GM12801 (cell line): ENCODE results near the gene ARHGAP28.

ENCODE experiments used
- TF ChIP-seq, protein P1 (sequence below): IDR thresholded peaks from one replicate; pipeline ENCODE4 v1.5.1; 2011; ENCODE audit warnings: control low read depth; ENCODE audit not compliant: insufficient read length; ENCODE audit errors: extremely low read depth

Gene ARHGAP28, protein sequence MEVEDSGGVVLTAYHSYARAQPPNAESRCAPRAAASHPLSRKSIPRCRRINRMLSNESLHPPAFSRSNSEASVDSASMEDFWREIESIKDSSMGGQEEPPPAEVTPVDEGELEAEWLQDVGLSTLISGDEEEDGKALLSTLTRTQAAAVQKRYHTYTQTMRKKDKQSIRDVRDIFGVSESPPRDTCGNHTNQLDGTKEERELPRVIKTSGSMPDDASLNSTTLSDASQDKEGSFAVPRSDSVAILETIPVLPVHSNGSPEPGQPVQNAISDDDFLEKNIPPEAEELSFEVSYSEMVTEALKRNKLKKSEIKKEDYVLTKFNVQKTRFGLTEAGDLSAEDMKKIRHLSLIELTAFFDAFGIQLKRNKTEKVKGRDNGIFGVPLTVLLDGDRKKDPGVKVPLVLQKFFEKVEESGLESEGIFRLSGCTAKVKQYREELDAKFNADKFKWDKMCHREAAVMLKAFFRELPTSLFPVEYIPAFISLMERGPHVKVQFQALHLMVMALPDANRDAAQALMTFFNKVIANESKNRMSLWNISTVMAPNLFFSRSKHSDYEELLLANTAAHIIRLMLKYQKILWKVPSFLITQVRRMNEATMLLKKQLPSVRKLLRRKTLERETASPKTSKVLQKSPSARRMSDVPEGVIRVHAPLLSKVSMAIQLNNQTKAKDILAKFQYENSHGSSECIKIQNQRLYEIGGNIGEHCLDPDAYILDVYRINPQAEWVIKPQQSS

DNA sequence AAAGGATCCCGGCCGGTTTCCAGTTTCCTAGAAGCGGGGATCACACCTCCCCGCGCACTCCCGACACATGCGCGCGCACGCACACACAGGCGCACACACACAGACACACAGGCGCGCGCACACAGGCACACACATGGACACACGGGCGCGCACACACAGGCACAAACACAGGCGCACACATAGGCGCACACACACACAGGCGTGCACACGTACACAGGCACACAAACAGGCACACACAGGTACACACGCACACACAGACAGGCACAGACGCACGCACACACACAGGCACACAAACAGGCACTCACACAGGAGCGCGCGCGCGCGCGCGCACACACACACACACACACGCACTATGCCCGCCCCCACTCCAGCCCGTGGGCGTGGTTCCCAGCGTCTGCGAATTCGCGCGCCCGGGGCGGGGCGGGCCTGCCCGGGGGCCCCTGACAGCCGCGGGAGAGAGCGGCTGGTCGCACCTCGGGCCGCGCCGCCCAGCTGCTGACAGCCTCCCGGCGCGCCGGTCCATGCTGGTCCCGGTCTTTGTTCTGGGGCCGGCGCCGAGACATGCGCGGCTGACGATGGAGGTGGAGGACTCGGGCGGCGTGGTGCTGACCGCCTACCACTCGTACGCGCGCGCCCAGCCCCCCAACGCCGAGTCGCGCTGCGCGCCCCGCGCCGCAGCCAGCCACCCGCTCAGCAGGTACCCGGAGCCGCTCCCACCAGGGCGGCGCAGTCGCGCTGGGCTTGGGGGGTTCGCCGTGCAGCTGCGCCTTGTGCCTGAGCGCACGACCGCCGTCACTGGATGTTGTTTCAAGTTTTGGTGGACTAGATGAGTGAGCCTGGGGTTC is at the start of gene ARHGAP28:
TSS of gene ARHGAP28 (plus strand) at position 470 of the 845 bp plus-strand sequence. CDS start at position 576, 106 bp downstream.
- TF ChIP-seq, protein P1, sequence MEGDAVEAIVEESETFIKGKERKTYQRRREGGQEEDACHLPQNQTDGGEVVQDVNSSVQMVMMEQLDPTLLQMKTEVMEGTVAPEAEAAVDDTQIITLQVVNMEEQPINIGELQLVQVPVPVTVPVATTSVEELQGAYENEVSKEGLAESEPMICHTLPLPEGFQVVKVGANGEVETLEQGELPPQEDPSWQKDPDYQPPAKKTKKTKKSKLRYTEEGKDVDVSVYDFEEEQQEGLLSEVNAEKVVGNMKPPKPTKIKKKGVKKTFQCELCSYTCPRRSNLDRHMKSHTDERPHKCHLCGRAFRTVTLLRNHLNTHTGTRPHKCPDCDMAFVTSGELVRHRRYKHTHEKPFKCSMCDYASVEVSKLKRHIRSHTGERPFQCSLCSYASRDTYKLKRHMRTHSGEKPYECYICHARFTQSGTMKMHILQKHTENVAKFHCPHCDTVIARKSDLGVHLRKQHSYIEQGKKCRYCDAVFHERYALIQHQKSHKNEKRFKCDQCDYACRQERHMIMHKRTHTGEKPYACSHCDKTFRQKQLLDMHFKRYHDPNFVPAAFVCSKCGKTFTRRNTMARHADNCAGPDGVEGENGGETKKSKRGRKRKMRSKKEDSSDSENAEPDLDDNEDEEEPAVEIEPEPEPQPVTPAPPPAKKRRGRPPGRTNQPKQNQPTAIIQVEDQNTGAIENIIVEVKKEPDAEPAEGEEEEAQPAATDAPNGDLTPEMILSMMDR, result no peak

DNA sequence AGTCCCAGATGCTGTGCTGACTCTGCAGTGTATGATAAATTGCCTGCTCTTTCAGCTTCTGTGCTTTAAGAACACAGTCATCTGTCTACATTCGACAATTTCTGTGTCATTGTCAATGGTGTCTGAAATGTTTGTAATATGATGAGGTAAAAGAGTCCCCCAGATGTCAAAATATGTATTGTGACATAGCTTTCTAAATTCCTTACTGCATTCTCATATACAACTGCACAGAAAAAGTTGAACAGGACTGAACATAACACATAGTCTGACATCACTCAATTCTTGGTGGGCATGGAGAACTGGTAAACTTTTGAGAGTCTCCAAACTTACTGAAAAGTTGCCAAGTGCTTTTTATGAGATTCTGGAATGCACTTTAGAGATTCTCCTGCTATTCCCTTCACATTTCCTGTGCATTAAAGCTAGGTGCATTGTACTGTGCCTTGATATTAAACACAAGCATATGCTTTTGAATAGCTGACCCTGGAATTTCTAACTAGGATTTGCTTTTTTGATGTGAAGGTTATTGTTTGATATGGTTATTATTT is 48.1 kb upstream of the ARHGAP28 start:
- TF ChIP-seq, protein P1, result no peak

DNA sequence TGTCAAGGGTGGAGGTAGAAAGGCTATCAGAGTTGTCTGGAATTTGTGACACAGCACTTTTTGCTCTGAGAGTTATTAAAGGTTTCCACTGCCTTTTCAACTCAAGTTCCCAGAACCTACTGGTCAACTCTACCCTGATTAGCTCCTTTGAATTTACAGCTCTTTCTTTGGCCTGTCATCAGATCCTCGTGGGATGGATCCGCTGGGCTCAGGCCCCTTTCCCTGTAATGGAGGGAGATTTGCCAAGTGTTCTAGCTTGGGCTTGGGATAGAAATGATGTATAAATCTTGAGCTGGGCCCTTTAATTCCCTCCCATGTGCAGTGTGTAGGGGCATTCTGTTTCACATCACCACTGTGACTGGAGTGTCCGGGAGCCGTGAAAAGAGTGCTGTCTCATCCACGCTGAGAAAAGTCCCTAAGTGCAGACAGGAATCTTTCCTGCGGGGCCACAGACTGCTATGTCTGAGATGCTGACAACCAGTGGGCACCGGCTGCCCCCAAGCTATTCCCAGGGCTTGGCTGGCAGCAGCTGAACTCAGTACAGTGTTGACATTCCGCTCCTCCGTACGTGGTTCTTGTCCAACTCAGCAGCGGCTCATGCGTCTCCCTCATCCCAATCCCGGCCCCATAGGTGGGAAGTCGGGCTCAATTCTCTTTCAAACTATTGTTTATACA is 46.9 kb upstream of the ARHGAP28 start:
- TF ChIP-seq, protein P1, result no peak

DNA sequence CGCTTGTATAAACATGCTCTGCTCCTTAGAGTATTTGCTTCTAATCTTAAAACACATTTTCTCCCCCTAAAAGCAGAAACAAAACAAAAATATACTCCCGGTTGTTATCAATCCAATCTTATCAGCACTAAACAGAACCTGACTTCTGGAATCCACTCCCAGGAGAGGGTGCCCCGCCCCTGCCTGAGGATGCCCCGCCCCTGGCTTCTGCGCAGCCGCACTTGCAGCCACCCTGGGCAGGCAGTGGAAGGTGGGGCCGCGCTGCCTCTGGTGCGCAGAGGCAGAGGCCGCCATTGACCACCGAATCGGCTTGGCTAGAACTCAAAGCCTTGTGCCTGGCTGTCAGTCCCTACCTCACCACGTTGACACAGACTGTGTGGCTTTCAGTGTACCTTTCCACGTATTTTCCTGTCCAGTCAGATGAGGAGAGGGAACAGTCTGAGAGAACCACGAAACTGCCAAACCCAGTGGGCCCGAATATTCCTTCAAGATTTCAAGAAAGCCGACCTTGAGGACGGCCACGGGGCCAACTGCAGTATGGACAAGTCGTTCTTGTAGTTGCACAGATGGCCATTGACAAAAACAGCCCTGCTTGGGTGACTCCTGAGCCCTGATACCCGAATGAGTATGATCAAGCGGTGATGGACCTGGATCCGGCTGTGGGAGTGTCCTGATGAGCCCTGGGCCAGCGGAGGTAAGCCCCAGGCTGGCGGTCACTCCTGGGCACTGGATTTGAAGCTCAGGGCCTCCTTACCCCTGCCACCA is 46.2 kb upstream of the ARHGAP28 start:
- TF ChIP-seq, protein P1, result no peak

DNA sequence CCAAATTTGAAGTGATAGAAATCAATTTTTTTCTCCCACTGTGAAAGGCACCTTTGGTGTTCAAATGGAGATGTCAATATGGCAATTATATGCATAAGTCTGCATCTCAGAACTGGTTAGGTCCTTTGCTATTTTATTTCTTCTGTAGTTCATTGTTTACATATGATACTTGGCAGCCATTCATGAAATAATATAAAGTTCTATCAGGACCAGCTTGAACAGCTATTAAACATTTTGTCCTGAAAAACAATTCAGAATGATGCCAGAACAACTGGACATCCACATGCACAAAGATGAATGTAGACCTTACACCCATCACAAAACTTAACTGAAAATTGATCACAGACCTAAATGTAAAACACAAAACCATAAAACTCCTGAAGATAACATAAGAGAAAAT is 41.8 kb upstream of the ARHGAP28 start:
- TF ChIP-seq, protein P1, result no peak

DNA sequence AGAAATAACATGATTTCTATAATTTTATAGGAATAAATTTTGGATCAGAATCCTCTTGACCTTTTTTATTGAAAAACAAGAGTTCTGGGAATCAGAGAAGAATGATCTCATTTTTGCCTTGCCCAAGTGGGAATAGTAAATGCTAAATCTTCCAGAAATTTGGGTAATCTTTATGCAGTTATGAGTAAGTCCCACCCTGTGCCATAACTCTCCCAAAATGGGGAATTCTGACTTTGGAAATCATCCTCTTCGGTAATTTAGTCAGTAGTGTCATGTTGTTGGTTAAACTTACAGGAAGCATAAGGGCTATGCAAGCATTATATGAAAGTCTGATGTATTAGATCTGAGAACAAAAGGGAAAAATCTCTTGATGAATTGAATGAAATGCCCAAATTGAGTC is 20.6 kb upstream of the ARHGAP28 start:
- TF ChIP-seq, protein P1, result no peak
